Activated CD4-positive, alpha-beta T cell treated with anti-CD3 and anti-CD28 coated beads for 36 hours (primary cell): Measurements from ENCODE around the gene TMEM171. TPM values are rescaled to one million over a fixed set of nuclear protein-coding genes. Genes with fewer than 3 reads are reported as not detected.
A peak's percentile ranks its signal among the peaks of the same experiment; 100 is the strongest.

Experiments
- ATAC-seq: fragments of 200-7000 bp; cut with Tn5 transposase; one replicate; pipeline ENCODE4 v1.10.0; 2021; ENCODE audit warnings: mild to moderate bottlenecking, moderate library complexity
- CTCF ChIA-PET: fragments of 350-600 bp; sonication (Branson Sonifier 250); formaldehyde crosslinking; loops from one replicate; lab custom pipeline; 2021; ENCODE audit warnings: antibody characterized with exemption; lab: Charles Lee
- POLR2A ChIA-PET: fragments of 350-600 bp; sonication (Branson Sonifier 250); formaldehyde crosslinking; loops from one replicate; lab custom pipeline; 2021; ENCODE audit warnings: antibody characterized with exemption, inconsistent platforms; lab: Charles Lee
- DNase-seq: peaks from one replicate; pipeline ENCODE4 v3.0.0-alpha.2; 2020
- H3K27ac Mint-ChIP-seq: one replicate; pipeline ENCODE4 v1.8.0; 2021; ENCODE audit warnings: mixed read lengths
- H3K27me3 Mint-ChIP-seq: one replicate; pipeline ENCODE4 v1.8.0; 2021; ENCODE audit warnings: mixed read lengths
- H3K36me3 Mint-ChIP-seq: one replicate; pipeline ENCODE4 v1.8.0; 2021; ENCODE audit warnings: low read depth, mixed read lengths
- H3K4me1 Mint-ChIP-seq: one replicate; pipeline ENCODE4 v1.8.0; 2021; ENCODE audit warnings: mixed read lengths
- H3K4me3 Mint-ChIP-seq: one replicate; pipeline ENCODE4 v1.8.0; 2021; ENCODE audit warnings: mild to moderate bottlenecking, moderate library complexity, mixed read lengths
- H3K9me3 Mint-ChIP-seq: one replicate; pipeline ENCODE4 v1.8.0; 2021; ENCODE audit warnings: low read depth, mixed read lengths
- intact Hi-C, 2 experiments: fragments of 100-400 bp; cut with DNase I in 1 of 2; cut with micrococcal nuclease in 1 of 2; formaldehyde crosslinking; loops; one replicate each; pipeline versions ENCODE4 v1.14.2 to v1.15.1; 2022 to 2024; cut with DNase I, micrococcal nuclease
- total RNA-seq, 2 experiments: library from RNA; stranded (reverse); gene quantifications; one replicate each; pipeline ENCODE4 v1.2.3, GENCODE V29; 2021

TMEM171 gene
- total RNA-seq, 2 experiments from 2014 or later = not detected

DNA sequence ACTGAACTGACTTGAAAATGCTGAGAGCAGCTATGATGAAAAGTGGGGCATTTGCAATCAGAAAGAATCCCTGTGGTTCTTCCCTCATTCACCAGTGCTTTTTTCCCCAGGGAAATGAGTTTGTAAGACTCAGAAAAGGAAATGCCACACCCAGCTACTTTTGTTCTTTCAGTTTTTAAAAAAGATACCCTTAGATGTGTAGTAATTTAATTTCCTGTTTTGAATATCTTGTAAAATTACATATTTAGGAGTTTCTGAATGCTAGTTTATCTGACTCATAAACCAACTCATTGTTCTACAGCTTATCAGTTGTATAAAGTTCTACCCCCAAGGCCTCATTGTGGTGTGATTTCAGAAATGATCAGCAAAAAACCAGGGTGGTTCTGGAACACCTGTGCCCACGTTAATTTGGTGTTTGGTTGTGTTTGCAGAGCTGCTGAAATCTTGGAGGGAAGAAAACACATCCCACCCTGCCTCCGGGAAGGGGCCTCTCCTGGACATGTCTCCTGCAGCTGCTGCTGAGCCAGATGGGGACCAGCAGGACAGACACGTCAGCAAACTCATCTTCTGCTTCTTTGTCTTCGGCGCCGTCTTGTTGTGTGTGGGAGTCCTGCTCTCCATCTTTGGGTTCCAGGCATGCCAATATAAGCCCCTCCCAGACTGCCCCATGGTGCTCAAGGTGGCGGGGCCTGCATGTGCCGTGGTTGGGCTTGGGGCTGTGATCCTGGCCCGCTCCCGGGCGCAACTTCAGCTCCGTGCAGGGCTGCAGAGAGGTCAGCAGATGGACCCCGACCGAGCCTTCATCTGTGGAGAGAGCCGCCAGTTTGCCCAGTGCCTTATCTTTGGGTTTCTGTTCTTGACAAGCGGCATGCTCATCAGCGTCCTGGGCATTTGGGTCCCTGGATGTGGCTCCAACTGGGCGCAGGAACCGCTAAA lies 2.8 kb downstream of the TMEM171 start:
- POLR2A ChIA-PET = interaction anchor here (0.7 to 1.0 kb wide), 2 partner anchors 8 to 10 kb away, joined by 3 read pairs; no protein-coding TSS in a partner anchor
- Mint-ChIP-seq H3K36me3 (no peaks in the 10 kb centered on the region), H3K4me1 (peaks cover 21% of the 10 kb centered on the region), H3K27ac (no peak overlapping the region), H3K27me3 (peaks cover 70% of the 10 kb centered on the region), H3K4me3 (no peak overlapping the region), H3K9me3 (no peaks in the 10 kb centered on the region)
- ATAC-seq (peak; percentile 66), DNase-seq (peak; percentile 17)
- CTCF ChIA-PET = interaction anchor here (0.6 to 1.5 kb wide), 3 partner anchors 18 to 39 kb away, joined by 3 to 4 read pairs (median 3); no protein-coding TSS in a partner anchor
- intact Hi-C loops = loop anchor here (1.0 kb wide), 1 partner anchor 37 kb away; no protein-coding TSS in a partner anchor

DNA sequence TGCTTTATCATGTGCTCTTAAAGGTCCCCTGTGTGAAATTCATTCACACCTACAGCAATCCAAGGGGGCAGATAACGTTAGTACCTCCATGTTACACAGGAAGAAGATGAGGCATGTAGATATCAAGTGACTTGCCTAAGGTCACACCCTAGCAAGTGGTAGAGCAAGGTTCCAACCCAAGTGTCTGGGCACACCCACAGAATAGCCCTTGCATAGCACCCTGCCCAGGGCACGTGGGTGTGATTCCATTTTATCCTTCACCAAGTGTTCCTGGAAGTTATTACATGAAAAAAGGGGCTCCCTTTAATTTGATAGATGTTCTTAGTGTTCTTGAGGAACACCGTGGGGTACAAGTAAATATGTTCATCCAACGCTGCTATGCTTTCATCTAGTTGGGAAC lies 4.9 kb downstream of the TMEM171 start:
- Mint-ChIP-seq H3K27ac (no peak overlapping the region), H3K36me3 (no peaks in the 10 kb centered on the region), H3K4me1 (peaks cover 15% of the 10 kb centered on the region), H3K4me3 (no peak overlapping the region), H3K27me3 (peaks cover 69% of the 10 kb centered on the region), H3K9me3 (no peaks in the 10 kb centered on the region)
- ATAC-seq = no peak
- DNase-seq = no peak
- intact Hi-C loops = no loop called here
- POLR2A ChIA-PET = no interaction called here
- CTCF ChIA-PET = no interaction called here

GRCh38 chr5:73126381-73126780 lies 6.0 kb downstream of the TMEM171 start:
- H3K27me3 Mint-ChIP-seq = peaks cover 68% of the 10 kb centered on the region
- no peak overlapping the region for H3K4me3 Mint-ChIP-seq
- no peak for ATAC-seq
- no peaks in the 10 kb centered on the region for H3K36me3 Mint-ChIP-seq
- intact Hi-C loops = no loop called here
- H3K27ac Mint-ChIP-seq = no peak overlapping the region
- H3K9me3 Mint-ChIP-seq = no peaks in the 10 kb centered on the region
- ChIA-PET CTCF (no interaction called here), POLR2A (no interaction called here)
- DNase-seq = no peak
- peaks cover 11% of the 10 kb centered on the region for H3K4me1 Mint-ChIP-seq

DNA sequence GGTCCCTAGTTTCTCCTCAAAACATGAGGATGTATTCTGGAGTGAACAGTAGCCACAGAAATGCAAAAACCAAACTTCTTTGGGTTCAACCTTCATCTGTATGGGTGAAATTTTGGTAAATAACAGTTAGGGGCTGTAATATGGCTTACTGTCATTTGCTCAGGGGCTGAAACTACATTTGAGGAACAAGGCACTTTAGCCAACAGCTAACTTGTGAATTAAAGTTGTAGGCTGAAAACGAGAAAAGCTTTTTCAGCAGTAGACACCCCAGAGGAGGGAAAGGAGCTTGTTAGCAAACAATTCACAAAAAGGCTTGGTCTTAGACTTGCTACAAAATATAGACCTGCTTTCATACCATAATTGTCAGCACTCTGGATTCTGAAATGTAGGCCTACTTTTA lies 6.6 kb downstream of the TMEM171 start:
- no peak for DNase-seq
- ChIA-PET CTCF (no interaction called here), POLR2A (no interaction called here)
- ATAC-seq = no peak
- H3K27ac Mint-ChIP-seq = no peak overlapping the region
- no peaks in the 10 kb centered on the region for H3K9me3 Mint-ChIP-seq
- H3K27me3 Mint-ChIP-seq = peaks cover 65% of the 10 kb centered on the region
- H3K4me1 Mint-ChIP-seq = peaks cover 11% of the 10 kb centered on the region
- intact Hi-C loops = no loop called here
- H3K4me3 Mint-ChIP-seq = no peak overlapping the region
- H3K36me3 Mint-ChIP-seq = no peaks in the 10 kb centered on the region

DNA sequence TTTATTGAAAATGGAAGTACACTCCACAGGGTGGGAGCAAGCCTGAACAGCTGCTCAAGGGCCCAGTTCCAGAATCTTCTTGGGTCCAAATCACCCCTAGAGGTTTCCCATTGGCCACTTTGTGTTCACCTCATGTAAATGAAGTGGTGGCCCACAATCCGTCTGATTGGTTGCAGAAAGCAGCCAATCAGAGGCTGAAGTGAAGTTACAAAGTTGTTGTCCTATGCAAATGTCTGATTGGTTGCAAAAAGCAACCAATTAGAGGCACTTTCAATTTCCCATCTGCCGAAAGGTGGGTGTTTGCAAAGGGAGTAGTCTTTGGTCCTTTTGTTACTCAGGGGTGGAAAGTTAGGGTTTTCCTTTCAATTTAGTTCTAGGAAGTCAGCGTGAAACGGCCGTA lies 8.8 kb downstream of the TMEM171 start:
- ATAC-seq (no peak), DNase-seq (no peak)
- POLR2A ChIA-PET = no interaction called here
- Mint-ChIP-seq H3K36me3 (no peaks in the 10 kb centered on the region), H3K27ac (no peak overlapping the region), H3K4me1 (no peaks in the 10 kb centered on the region), H3K4me3 (no peak overlapping the region), H3K27me3 (peaks cover 61% of the 10 kb centered on the region), H3K9me3 (no peaks in the 10 kb centered on the region)
- CTCF ChIA-PET = no interaction called here
- intact Hi-C loops = no loop called here

DNA sequence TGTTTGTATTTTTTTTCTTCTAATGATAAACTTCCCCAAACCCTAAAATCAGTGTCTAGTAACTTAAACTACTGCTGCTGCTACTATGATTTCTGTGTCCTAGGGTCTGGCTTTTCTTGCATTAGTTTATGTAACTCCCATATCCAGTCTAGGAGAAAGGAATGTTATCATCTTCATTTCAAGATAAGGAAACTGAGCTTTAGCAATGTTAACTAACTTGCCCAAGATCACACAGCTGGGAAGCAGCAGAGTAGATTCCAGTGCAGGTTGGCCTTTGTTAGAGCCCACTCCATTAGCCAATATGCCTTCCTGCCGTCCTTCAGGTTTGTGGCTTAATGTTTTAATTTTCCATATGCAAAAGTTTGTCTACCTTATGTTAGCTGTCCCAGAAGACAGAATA lies 10.4 kb downstream of the TMEM171 start:
- H3K4me1 Mint-ChIP-seq = no peaks in the 10 kb centered on the region
- no peak overlapping the region for H3K27ac Mint-ChIP-seq
- CTCF ChIA-PET = interaction anchor here (0.6 to 1.4 kb wide), 2 partner anchors 9 to 707 kb away, joined by 3 read pairs; no protein-coding TSS in a partner anchor
- intact Hi-C loops = no loop called here
- DNase-seq = no peak
- peaks cover 59% of the 10 kb centered on the region for H3K27me3 Mint-ChIP-seq
- no peak overlapping the region for H3K4me3 Mint-ChIP-seq
- POLR2A ChIA-PET = no interaction called here
- no peak for ATAC-seq
- H3K36me3 Mint-ChIP-seq = no peaks in the 10 kb centered on the region
- H3K9me3 Mint-ChIP-seq = no peaks in the 10 kb centered on the region

DNA sequence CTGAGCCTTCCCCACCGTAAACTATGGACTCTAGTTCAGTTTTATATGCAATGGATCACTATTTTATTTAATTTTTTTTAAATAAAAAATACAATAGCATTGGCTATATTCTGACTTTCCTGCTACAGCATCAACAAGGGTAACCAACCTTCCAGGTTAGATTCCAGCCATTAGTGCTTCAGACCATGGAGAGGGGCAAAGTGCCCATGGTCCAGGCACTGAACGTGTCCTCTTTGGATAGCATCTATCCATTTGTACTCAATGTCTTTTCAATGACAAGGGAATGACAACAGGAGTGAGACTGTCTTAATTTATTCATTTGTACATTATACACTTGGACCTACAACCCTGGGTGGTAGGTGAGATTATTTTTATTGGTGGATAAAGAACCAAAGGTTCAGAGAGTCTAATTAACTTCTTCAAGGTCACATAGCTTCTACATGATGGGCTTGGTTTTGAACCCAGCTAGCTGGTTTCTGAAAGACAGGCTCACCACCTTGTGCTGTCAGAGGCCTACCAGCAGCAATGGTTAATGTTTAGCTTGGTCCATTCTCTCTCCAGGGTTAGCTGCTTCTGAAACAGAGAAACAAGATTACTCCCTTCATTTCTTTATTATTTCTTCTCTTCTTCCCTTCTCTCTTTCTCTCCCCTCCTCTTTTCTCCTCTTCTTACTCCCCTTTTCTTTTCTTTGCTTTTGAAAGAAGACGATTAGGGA lies 11.5 kb downstream of the TMEM171 start:
- peaks cover 55% of the 10 kb centered on the region for H3K27me3 Mint-ChIP-seq
- ChIA-PET CTCF (interaction anchor here (0.6 to 1.6 kb wide), 3 partner anchors 69 to 708 kb away, joined by 3 to 7 read pairs (median 3); no protein-coding TSS in a partner anchor), POLR2A (no interaction called here)
- no peaks in the 10 kb centered on the region for H3K4me1 Mint-ChIP-seq
- intact Hi-C loops = no loop called here
- DNase-seq (no peak), ATAC-seq (no peak)
- H3K4me3 Mint-ChIP-seq = no peak overlapping the region
- H3K27ac Mint-ChIP-seq = no peak overlapping the region
- H3K36me3 Mint-ChIP-seq = no peaks in the 10 kb centered on the region
- H3K9me3 Mint-ChIP-seq = no peaks in the 10 kb centered on the region

DNA sequence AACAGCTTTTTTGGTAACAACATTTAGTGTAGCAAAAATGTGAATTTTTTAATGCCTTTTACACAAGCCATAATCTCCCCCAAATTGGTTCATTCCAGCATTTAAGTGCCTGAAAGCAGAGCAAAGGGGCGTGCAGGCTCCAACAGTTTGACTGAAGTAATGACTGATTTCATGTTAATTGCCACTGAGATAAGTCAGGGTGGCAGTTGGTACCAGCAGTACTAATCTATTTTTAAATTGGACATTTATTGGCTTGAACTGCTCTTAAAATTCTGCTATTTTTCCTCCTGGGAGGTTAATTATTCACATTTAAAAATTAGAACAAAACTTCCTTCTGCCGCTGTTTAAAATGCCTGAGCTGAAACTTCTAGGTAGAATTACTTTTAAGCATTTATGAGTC lies 12.4 kb downstream of the TMEM171 start:
- H3K9me3 Mint-ChIP-seq = no peaks in the 10 kb centered on the region
- ATAC-seq (no peak), DNase-seq (no peak)
- peaks cover 59% of the 10 kb centered on the region for H3K27me3 Mint-ChIP-seq
- H3K4me3 Mint-ChIP-seq = no peak overlapping the region
- no peak overlapping the region for H3K27ac Mint-ChIP-seq
- intact Hi-C loops = no loop called here
- H3K36me3 Mint-ChIP-seq = no peaks in the 10 kb centered on the region
- CTCF ChIA-PET = interaction anchor here (1.2 to 1.6 kb wide), 2 partner anchors 48 to 68 kb away, joined by 5 to 7 read pairs; no protein-coding TSS in a partner anchor
- no peaks in the 10 kb centered on the region for H3K4me1 Mint-ChIP-seq
- POLR2A ChIA-PET = interaction anchor here (1.2 kb wide), 1 partner anchor 10 kb away, joined by 3 read pairs; no protein-coding TSS in a partner anchor

DNA sequence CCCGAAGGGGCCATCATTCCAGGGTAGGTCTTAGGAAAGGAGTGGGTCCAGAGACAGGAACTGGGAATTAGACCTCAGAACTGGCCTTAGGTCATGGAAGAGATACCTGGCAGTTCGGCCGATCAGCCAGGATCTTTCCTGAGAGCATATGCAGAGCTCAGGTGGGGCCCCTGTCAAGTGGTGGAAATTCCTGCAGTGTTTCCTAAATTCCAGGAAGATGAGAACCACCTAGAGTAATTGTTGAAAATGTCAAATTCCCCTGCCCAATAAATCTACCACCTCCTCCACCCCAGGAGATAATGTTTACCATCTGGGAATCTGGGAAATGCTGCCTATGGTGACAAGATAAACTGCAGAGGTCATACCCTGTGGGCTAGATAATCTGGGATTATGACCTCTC lies 14.6 kb downstream of the TMEM171 start:
- Mint-ChIP-seq H3K27me3 (peaks cover 55% of the 10 kb centered on the region), H3K4me3 (no peak overlapping the region), H3K9me3 (no peaks in the 10 kb centered on the region), H3K36me3 (no peaks in the 10 kb centered on the region), H3K27ac (no peak overlapping the region), H3K4me1 (no peaks in the 10 kb centered on the region)
- ChIA-PET CTCF (no interaction called here), POLR2A (no interaction called here)
- DNase-seq (no peak), ATAC-seq (no peak)
- intact Hi-C loops = no loop called here

DNA sequence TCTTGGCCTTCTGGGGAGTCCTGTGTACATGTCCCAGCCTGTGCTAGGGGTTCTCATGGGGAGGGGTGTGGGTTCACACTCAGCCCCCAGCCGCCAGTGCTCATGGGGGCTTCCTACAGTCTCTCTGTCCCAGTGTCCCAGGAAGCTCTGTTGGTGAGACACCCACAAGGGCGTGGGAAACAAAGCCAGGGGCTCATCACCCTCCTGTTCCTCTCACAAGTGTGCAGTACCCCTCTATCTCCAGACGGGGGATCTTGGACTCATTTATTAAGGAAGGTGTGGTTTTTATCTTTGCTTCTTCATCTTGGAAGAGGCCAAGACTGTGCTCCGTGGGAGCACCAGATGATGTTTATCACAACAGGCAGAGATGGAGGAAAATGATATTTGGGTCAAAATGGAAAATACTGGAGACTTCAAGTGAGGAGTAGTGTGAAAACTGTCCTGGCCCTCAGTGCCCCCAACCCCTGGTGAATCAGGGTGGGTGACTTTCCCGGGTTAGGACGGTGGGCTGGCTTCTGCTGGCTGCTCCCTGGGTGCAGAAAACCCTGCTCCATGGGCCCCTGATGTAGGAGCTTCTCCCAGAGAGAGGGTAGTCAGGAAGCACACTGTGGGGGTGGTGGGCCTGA lies 15.2 kb downstream of the TMEM171 start:
- POLR2A ChIA-PET = no interaction called here
- ATAC-seq (peak; percentile 63), DNase-seq (peak; percentile 16)
- CTCF ChIA-PET = no interaction called here
- no peaks in the 10 kb centered on the region for H3K9me3 Mint-ChIP-seq
- intact Hi-C loops = no loop called here
- H3K27me3 Mint-ChIP-seq = peaks cover 51% of the 10 kb centered on the region
- H3K36me3 Mint-ChIP-seq = no peaks in the 10 kb centered on the region
- no peak overlapping the region for H3K4me3 Mint-ChIP-seq
- no peaks in the 10 kb centered on the region for H3K4me1 Mint-ChIP-seq
- H3K27ac Mint-ChIP-seq = no peak overlapping the region

GRCh38 chr5:73136055-73136562 lies 15.7 kb downstream of the TMEM171 start:
- intact Hi-C loops = no loop called here
- ChIA-PET POLR2A (no interaction called here), CTCF (no interaction called here)
- ATAC-seq = no peak
- Mint-ChIP-seq H3K36me3 (no peaks in the 10 kb centered on the region), H3K27ac (no peak overlapping the region), H3K9me3 (no peaks in the 10 kb centered on the region), H3K4me1 (no peaks in the 10 kb centered on the region), H3K27me3 (peaks cover 52% of the 10 kb centered on the region), H3K4me3 (no peak overlapping the region)
- no peak for DNase-seq
